GM23248 (cell line): ENCODE results near the gene FDXR. TPM values are rescaled to one million over a fixed set of nuclear protein-coding genes. Genes with fewer than 3 reads are reported as not detected.

Source experiments
- DNase-seq: peaks from one replicate; pipeline ENCODE4 v3.0.0-alpha.2; 2015
- H2AFZ ChIP-seq: fragments of 200-600 bp; sonication (generic); 2 replicates; pipeline ENCODE4 v1.6.1; 2016; ENCODE audit warnings: antibody characterized with exemption
- H3F3A ChIP-seq: fragments of 200-600 bp; sonication (generic); 2 replicates; pipeline ENCODE4 v1.6.1; 2016; ENCODE audit warnings: mild to moderate bottlenecking, antibody characterized with exemption, mixed run types; ENCODE audit not compliant: insufficient read depth
- H3K27ac ChIP-seq: fragments of 200-600 bp; sonication (generic); 2 replicates; pipeline ENCODE4 v1.5.1; 2016; ENCODE audit warnings: mild to moderate bottlenecking
- H3K27me3 ChIP-seq: fragments of 200-600 bp; sonication (generic); replicated peaks from 2 replicates; pipeline ENCODE4 v1.6.1; 2016; ENCODE audit warnings: mild to moderate bottlenecking; ENCODE audit not compliant: insufficient read depth
- H3K36me3 ChIP-seq: fragments of 200-600 bp; sonication (generic); 2 replicates; pipeline ENCODE4 v1.6.1; 2016; ENCODE audit warnings: low read depth, mild to moderate bottlenecking
- H3K4me1 ChIP-seq: fragments of 200-600 bp; sonication (generic); 2 replicates; pipeline ENCODE4 v1.6.1; 2016; ENCODE audit warnings: mild to moderate bottlenecking; ENCODE audit not compliant: insufficient read depth
- H3K4me2 ChIP-seq: fragments of 200-600 bp; sonication (generic); one replicate; pipeline ENCODE4 v1.6.1; 2016; ENCODE audit warnings: mild to moderate bottlenecking; ENCODE audit not compliant: unreplicated experiment
- H3K4me3 ChIP-seq: fragments of 200-600 bp; sonication (generic); 2 replicates; pipeline ENCODE4 v1.5.1; 2016; ENCODE audit warnings: mild to moderate bottlenecking
- H3K79me2 ChIP-seq: fragments of 200-600 bp; sonication (generic); 2 replicates; pipeline ENCODE4 v1.6.1; 2016; ENCODE audit warnings: mild to moderate bottlenecking; ENCODE audit not compliant: insufficient read depth
- H3K9ac ChIP-seq: fragments of 200-600 bp; sonication (generic); 2 replicates; pipeline ENCODE4 v1.6.1; 2016; ENCODE audit warnings: mild to moderate bottlenecking
- H3K9me2 ChIP-seq: fragments of 200-600 bp; sonication (generic); 2 replicates; pipeline ENCODE4 v1.6.1; 2016; ENCODE audit warnings: mixed run types, mild to moderate bottlenecking, moderate library complexity; ENCODE audit not compliant: insufficient read depth
- H3K9me3 ChIP-seq: fragments of 200-600 bp; sonication (generic); one replicate; pipeline ENCODE4 v1.6.1; 2017; ENCODE audit warnings: low read depth
- H4K20me1 ChIP-seq: fragments of 200-600 bp; sonication (generic); 2 replicates; pipeline ENCODE4 v1.6.0; 2016; ENCODE audit not compliant: insufficient read depth
- EZH2 ChIP-seq: fragments of 200-600 bp; sonication (generic); IDR thresholded peaks from 2 replicates; pipeline ENCODE4 v1.6.1; 2018; ENCODE audit warnings: antibody characterized with exemption, mild to moderate bottlenecking; ENCODE audit not compliant: insufficient read depth, poor library complexity, severe bottlenecking
- EZH2phosphoT487 ChIP-seq: fragments of 200-600 bp; sonication (generic); IDR thresholded peaks from 2 replicates; pipeline ENCODE4 v1.6.1; 2018; ENCODE audit warnings: antibody characterized with exemption, moderate library complexity, mild to moderate bottlenecking, low read depth; ENCODE audit not compliant: insufficient read depth
- WGBS, 2 experiments: methylation state at CpG; one replicate each; pipeline ENCODE4 v1.1.6; 2015 to 2017; ENCODE audit warnings: low lambda C conversion rate in 2 of 2, low coverage in 1 of 2; ENCODE audit errors: missing lambda C conversion rate in 2 of 2; 5-methylcytosine and 5-hydroxymethylcytosine counted together
- in situ Hi-C: fragments of 300-500 bp; cut with MboI; formaldehyde crosslinking; loops from 2 replicates; pipeline ENCODE4 v1.15.0; 2020
- polyA plus RNA-seq: library from polyadenylated mRNA; unstranded; fragments of >200 nt; fragmentation: Nextera tagmentation; extraction: Ambion mirVana; gene quantifications from 2 replicates; pipeline ENCODE4 v1.2.1, GENCODE V29; 2016
- total RNA-seq: library from RNA; depleted of rRNA; stranded (reverse); fragments of >200 nt; shearing (Covaris generic); gene quantifications from 2 replicates; pipeline ENCODE4 v1.2.3, GENCODE V29; 2014

FDXR gene
- total and polyA plus RNA-seq, 2 experiments from 2014 or later, result 15.3 to 19.0 TPM

DNA sequence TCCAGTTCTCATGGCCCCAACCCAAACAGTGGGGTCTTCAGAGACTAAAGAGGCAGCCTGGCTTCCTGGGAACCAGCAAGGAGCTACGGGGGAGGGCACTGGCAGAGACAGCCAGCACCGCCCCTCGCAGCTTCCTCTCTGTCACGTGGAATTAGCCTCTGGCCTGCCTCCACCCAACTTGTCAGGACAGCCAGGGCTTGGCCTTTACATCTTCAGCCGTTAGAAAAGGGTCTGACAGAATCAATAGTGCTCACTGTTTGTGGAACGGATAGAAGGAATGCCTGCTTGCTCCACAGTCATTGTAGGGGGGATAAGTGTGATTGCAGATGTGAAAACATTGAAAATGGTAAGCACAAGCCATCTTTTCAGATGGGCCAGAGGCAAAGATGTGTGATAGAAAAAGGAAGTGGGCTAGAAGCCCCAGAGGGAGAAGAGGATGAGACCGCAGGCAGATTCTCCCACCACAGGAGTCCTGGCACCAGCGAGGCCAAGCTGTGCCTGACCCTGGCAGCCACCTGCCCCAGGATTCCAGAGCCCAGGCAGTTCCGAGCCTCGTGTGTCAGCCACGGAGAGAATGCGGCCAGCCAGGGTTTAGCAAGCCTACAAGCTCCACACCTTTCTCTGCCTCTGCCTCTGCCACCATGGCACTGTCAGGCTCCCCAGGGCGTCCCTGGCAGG, 31.7 kb downstream of the FDXR start:
- Histone ChIP-seq H3K9ac (no peak overlapping the region), H3K9me3 (no peaks in the 10 kb centered on the region), H4K20me1 (no peaks in the 10 kb centered on the region), H3K4me2 (peak overlapping the region; percentile 16), H3K4me1 (peaks cover 6% of the 10 kb centered on the region), H3K27ac (no peak overlapping the region), H3K27me3 (no peaks in the 10 kb centered on the region), H3K9me2 (no peaks in the 10 kb centered on the region), H3F3A (no peaks in the 10 kb centered on the region), H3K4me3 (no peak overlapping the region), H2AFZ (no peak overlapping the region), H3K36me3 (no peaks in the 10 kb centered on the region), H3K79me2 (no peaks in the 10 kb centered on the region)
- DNase-seq, result peak; percentile 70
- WGBS, 2 experiments, result 32 to 33% methylated on average over 13 of the region's 13 CpGs
- in situ Hi-C loops, result no loop called here
- TF ChIP-seq EZH2 (no peak), EZH2phosphoT487 (no peak)

DNA sequence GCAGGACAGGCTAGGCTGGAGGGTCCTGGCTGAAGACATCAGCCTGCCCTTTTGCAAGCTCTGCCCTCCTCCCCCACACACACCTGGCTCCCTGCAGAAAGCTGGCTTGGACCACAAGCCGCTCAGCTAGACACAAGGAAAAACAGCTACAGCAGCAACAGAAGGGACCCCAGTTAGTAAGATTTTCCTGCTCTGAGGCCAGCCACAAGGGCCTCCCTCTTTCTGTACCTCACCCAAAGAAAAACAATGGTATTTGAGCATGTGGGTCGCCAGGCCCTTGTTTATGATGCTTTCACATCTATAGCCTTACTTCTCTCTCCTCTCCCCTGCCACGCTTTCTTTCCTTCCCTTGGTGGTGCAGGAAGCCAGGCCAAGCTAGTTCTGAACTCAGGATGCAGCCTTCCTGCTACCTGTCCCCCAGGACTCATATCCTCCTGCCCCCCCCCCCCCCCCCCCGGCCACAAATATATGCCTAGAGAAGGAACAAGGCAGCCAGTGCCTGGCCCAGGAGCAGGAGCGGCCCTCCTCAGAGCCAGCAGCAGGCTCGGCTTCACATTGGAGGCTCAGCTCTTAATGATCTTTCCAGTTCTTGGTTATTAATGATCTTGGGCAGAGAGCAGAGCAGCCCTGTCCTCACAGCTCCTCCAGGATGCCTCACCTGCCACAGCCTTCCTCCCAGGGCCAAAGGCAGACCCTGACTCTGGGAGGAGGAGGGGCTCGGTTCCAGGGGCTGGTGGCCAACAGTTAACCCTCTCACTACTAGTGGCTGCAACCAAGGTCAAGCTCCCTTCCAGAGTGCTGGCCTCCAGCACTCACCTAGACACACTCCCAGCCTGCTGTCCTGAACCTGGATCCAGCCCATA, 32.6 kb downstream of the FDXR start:
- H3K36me3 ChIP-seq, result no peaks in the 10 kb centered on the region
- 39 to 66% methylated on average over 5 of the region's 7 CpGs for WGBS, 2 experiments
- peak overlapping the region; percentile 16 for H3K4me2 ChIP-seq

DNA sequence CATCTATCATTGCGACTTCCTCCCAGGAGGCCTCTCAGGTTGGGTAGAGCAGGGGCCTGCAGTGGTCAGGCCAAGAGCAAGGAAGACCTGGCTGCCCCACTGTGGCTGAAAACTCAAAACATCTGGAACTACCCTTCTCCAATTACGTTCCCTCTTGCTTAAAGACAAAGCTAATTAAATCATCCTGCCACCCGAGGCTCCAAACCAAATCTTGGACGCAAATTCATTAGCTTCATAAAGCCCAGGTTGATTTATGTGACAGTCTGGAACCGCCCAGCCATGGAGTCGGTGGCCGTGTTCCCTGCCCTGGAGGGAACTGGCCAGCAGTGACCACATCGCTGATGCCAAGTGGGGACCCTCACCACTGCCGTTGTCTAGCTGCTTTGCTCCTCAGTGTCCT, 34.5 kb downstream of the FDXR start:
- no peaks in the 10 kb centered on the region for H4K20me1 ChIP-seq
- no peak overlapping the region for H3K4me3 ChIP-seq
- in situ Hi-C loops, result no loop called here
- WGBS, 2 experiments, result 47 to 48% methylated on average over 9 of the region's 9 CpGs
- H2AFZ ChIP-seq, result no peak overlapping the region
- H3F3A ChIP-seq, result no peaks in the 10 kb centered on the region
- no peaks in the 10 kb centered on the region for H3K9me3 ChIP-seq
- no peak overlapping the region for H3K9ac ChIP-seq
- no peak for DNase-seq
- no peaks in the 10 kb centered on the region for H3K36me3 ChIP-seq
- no peak for TF ChIP-seq EZH2phosphoT487
- TF ChIP-seq EZH2, result no peak
- H3K4me1 ChIP-seq, result peaks cover 11% of the 10 kb centered on the region
- no peaks in the 10 kb centered on the region for H3K9me2 ChIP-seq
- no peak overlapping the region for H3K27ac ChIP-seq
- H3K4me2 ChIP-seq, result no peak overlapping the region
- no peaks in the 10 kb centered on the region for H3K27me3 ChIP-seq
- H3K79me2 ChIP-seq, result no peaks in the 10 kb centered on the region

More for the DNA sequence above, 32.6 kb downstream of the FDXR start:
- DNase-seq, result no peak
- Histone ChIP-seq H3K27me3 (no peaks in the 10 kb centered on the region), H3K9me3 (no peaks in the 10 kb centered on the region), H3F3A (no peaks in the 10 kb centered on the region), H3K27ac (no peak overlapping the region), H3K4me1 (peaks cover 6% of the 10 kb centered on the region), H2AFZ (no peak overlapping the region), H3K79me2 (no peaks in the 10 kb centered on the region), H3K4me3 (no peak overlapping the region), H4K20me1 (no peaks in the 10 kb centered on the region), H3K9me2 (no peaks in the 10 kb centered on the region), H3K9ac (no peak overlapping the region)
- in situ Hi-C loops, result no loop called here
- TF ChIP-seq EZH2phosphoT487 (no peak), EZH2 (no peak)

DNA sequence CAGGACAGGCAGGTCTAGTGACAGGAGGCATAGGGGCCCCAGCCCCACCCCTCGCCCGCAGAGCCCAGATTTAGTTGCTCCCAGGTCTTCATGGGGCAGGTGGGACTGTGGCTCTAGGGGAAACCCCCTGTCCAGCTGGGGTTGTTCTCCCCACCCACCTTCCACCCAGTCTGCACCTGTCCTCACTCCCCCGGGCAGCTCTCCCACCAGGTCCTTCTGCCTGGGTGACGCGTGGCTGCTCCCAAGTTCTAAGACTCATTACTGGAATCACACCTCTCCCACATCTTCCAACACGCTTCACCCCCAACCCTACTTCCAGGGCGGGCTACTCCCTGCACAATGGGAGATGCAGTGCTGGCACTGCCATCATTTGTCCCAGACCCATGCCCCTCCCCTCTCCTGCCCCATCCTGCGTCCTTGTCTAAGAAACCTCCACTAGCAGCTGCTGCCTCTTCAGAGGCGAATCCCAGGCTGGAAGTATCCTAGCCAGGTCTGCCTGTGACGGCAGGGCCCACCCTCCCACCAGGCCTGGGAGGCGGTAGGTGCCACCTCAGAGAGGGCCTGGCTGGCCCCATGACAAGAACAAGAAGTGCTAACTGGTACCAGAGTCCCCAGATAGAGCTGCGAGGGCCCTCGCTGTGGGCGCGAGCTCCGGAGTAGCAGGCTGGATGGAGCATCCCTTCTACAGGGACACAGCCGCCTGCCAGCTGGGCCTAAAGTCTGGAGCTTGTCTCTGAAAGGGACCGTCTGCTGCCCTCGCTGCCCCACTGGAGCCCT, 35.9 kb downstream of the FDXR start:
- Histone ChIP-seq H3K27ac (no peak overlapping the region), H3K36me3 (no peaks in the 10 kb centered on the region), H4K20me1 (no peaks in the 10 kb centered on the region), H3K9ac (no peak overlapping the region), H3K27me3 (no peaks in the 10 kb centered on the region), H3K4me3 (no peak overlapping the region), H2AFZ (no peak overlapping the region), H3F3A (no peaks in the 10 kb centered on the region), H3K4me1 (peaks cover 15% of the 10 kb centered on the region), H3K4me2 (no peak overlapping the region), H3K9me2 (no peaks in the 10 kb centered on the region), H3K79me2 (no peaks in the 10 kb centered on the region), H3K9me3 (no peaks in the 10 kb centered on the region)
- in situ Hi-C loops, result no loop called here
- no peak for TF ChIP-seq EZH2phosphoT487
- no peak for TF ChIP-seq EZH2
- 92 to 95% methylated on average over 19 of the region's 19 CpGs for WGBS, 2 experiments
- no peak for DNase-seq
